Measurements from ENCODE around the gene OCSTAMP. TPM values are rescaled to one million over a fixed set of nuclear protein-coding genes. Genes with fewer than 3 reads are reported as not detected.

OCSTAMP gene
- total RNA-seq, 4 donors from 2014 or later = not detected

GRCh38 chr20:46549188-46549972 is 1.1 kb downstream of the OCSTAMP start:
- no peak for DNase-seq (ENCODE audit: low spot score in 2 of 2)
- 84% methylated on average over 4 of the region's 4 CpGs for WGBS, 2 donors
- intact Hi-C loops (cut with DNase I; ENCODE audit: low total_unique reads) = no loop called here
- no peak for TF ChIP-seq POLR2A (IDR thresholded peaks at IDR 0.05)
- TF ChIP-seq, protein P1, sequence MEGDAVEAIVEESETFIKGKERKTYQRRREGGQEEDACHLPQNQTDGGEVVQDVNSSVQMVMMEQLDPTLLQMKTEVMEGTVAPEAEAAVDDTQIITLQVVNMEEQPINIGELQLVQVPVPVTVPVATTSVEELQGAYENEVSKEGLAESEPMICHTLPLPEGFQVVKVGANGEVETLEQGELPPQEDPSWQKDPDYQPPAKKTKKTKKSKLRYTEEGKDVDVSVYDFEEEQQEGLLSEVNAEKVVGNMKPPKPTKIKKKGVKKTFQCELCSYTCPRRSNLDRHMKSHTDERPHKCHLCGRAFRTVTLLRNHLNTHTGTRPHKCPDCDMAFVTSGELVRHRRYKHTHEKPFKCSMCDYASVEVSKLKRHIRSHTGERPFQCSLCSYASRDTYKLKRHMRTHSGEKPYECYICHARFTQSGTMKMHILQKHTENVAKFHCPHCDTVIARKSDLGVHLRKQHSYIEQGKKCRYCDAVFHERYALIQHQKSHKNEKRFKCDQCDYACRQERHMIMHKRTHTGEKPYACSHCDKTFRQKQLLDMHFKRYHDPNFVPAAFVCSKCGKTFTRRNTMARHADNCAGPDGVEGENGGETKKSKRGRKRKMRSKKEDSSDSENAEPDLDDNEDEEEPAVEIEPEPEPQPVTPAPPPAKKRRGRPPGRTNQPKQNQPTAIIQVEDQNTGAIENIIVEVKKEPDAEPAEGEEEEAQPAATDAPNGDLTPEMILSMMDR (IDR thresholded peaks at IDR 0.05) = no peak
- H3K4me3 ChIP-seq (ENCODE audit: low read depth, poor library complexity, severe bottlenecking) = no peak overlapping the region

DNA sequence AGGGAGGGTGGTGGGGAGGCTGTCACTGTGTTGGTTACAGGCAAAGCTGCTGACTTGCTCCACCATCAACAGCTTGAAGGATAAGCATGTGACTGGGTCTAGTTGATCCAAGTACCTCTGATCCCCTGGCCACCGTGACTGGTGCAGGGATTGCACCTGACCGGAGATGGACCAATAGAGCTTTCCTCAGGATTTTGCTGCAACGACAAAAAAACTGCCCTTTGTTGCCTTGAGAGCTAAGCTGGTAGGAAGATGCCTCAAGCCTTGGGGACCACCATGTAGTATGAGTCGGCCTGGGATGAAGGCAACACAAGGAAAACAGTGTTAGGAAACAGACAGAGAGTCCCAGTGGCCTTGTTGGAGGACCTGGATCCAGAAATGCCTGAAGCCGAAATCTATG is 1.8 kb downstream of the OCSTAMP start:
- TF ChIP-seq, protein P1 (IDR thresholded peaks at IDR 0.05) = no peak
- TF ChIP-seq POLR2A (IDR thresholded peaks at IDR 0.05) = no peak
- no peak for DNase-seq (ENCODE audit: low spot score in 2 of 2)
- intact Hi-C loops (cut with DNase I; ENCODE audit: low total_unique reads) = no loop called here
- WGBS, 2 donors = 81 to 89% methylated on average over 5 of the region's 5 CpGs
- H3K4me3 ChIP-seq (ENCODE audit: low read depth, poor library complexity, severe bottlenecking) = no peak overlapping the region

DNA sequence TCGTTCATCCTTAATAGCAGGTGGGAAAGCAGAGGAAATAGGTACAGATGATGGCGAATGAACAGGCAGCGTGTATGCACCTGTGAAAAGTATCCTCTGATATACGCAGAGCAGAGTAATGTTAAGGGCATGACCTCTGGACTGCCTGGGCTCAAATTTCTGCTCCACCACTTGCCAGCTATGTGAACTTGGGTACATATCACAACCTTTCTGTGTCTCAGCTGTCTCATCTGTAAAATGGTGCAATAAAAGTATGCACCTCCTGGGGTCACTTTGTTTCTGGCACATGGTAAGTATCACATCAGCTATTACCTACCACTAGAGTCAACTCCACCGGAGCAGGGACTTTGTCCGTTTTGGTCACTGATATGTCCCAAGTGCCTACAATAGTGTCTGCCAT is 2.5 kb downstream of the OCSTAMP start:
- 82 to 84% methylated on average over 6 of the region's 6 CpGs for WGBS, 2 donors
- TF ChIP-seq, protein P1 (IDR thresholded peaks at IDR 0.05) = no peak
- no peak for TF ChIP-seq POLR2A (IDR thresholded peaks at IDR 0.05)
- intact Hi-C loops (cut with DNase I; ENCODE audit: low total_unique reads) = no loop called here
- DNase-seq (ENCODE audit: low spot score in 2 of 2) = no peak
- H3K4me3 ChIP-seq (ENCODE audit: low read depth, poor library complexity, severe bottlenecking) = no peak overlapping the region

DNA sequence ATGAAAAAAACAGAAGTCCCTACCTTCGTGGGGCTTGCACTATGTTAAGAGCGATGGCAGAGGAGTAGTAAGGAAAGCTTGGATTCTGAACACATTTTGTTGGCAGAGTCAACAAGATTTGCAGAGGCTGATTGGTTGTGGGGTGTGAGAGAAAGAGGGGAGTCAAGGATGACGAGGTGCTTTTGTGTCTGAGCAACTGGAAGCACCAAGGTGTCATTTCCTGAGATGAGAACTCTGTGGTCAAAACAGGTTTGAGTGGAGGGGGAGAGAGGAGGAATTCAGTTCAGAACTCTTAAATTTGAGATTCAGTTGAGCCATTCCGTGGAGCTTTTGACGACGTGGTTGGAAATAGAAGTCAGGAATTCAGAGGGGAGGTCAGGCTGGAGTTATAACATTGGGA is 3.5 kb downstream of the OCSTAMP start:
- intact Hi-C loops (cut with DNase I; ENCODE audit: low total_unique reads) = no loop called here
- 70 to 76% methylated on average over 6 of the region's 6 CpGs for WGBS, 2 donors
- H3K4me3 ChIP-seq (ENCODE audit: low read depth, poor library complexity, severe bottlenecking) = no peak overlapping the region
- no peak for TF ChIP-seq POLR2A (IDR thresholded peaks at IDR 0.05)
- TF ChIP-seq, protein P1 (IDR thresholded peaks at IDR 0.05) = no peak
- no peak for DNase-seq (ENCODE audit: low spot score in 2 of 2)

DNA sequence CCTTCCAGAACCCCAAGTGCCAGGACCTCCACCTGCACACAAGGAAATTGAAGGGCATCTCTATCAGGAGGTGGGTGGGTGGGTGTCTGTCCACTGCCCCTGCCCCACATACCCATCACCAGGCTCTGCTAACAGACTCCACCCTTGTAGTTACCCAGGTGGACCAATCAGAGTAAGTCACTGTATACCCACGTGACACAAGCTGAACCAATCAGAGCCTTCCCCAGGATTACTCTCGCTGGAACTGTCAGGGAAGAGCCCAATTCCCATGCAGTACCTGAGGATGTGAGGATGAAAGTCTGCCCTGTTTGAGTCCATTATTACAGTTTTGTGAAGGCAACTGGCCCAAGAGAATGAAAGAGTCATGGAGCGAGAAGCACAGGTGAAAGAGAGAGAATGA is 4.2 kb downstream of the OCSTAMP start:
- 87 to 91% methylated on average over 3 of the region's 3 CpGs for WGBS, 2 donors
- TF ChIP-seq, protein P1 (IDR thresholded peaks at IDR 0.05) = no peak
- no peak for TF ChIP-seq POLR2A (IDR thresholded peaks at IDR 0.05)
- no peak overlapping the region for H3K4me3 ChIP-seq (ENCODE audit: low read depth, poor library complexity, severe bottlenecking)
- DNase-seq (ENCODE audit: low spot score in 2 of 2) = no peak
- intact Hi-C loops (cut with DNase I; ENCODE audit: low total_unique reads) = no loop called here

DNA sequence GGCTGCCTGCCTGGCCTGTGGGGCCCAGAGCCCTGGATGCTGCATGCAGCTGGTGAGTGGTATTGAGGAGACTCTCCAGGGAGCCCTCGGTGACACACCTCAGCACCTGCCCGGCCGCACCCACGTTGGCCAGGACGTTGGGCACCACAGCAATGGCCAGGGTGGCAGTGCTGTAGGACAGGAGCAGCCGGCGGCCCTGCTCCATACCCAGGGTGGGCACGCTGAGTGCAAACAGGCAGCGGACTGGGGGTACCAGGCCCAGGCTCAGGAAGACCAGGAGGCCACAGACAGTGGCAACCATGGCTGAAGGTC is 4.7 kb downstream of the OCSTAMP start:
- no peak overlapping the region for H3K4me3 ChIP-seq (ENCODE audit: low read depth, poor library complexity, severe bottlenecking)
- intact Hi-C loops (cut with DNase I; ENCODE audit: low total_unique reads) = no loop called here
- no peak for TF ChIP-seq POLR2A (IDR thresholded peaks at IDR 0.05)
- TF ChIP-seq, protein P1 (IDR thresholded peaks at IDR 0.05) = no peak
- WGBS, 2 donors = 90 to 91% methylated on average over 9 of the region's 9 CpGs
- DNase-seq (ENCODE audit: low spot score in 2 of 2) = no peak
